Activated CD8-positive, alpha-beta memory T cell treated with anti-CD3 and anti-CD28 coated beads, Interleukin-2, amount 50 U/mL, for 24 hours (primary cell): ENCODE measurements around the gene KEL.
"Not testable (repeated sequence)": the region's sequence is repeated elsewhere in the genome, so short reads cannot be mapped to it uniquely, and the experiment has no call there.

ENCODE experiments used
- DNase-seq: peaks from one replicate; pipeline ENCODE4 v3.0.0-alpha.2; 2020; ENCODE audit errors: extremely low read depth

Gene KEL

GRCh38 chr7:142961973-142962926 is at the start of gene KEL:
TSS of gene KEL (minus strand) at chr7:142962363. CDS start at chr7:142962206, 157 bp downstream.
- DNase-seq: no peak

- DNase-seq: peak; percentile 56
Measured at GRCh38 chr7:143008007-143008901, 46.1 kb upstream of the KEL start.

GRCh38 chr7:143005632-143006260 is 43.6 kb upstream of the KEL start:
- no peak for DNase-seq

GRCh38 chr7:143003393-143004051 is 41.4 kb upstream of the KEL start:
- no peak for DNase-seq

- no peak for DNase-seq
Measured at GRCh38 chr7:143002898-143003297, 40.7 kb upstream of the KEL start.

- no peak for DNase-seq
Measured at GRCh38 chr7:143002106-143002505, 39.9 kb upstream of the KEL start.

- no peak for DNase-seq
Measured at GRCh38 chr7:143000648-143001047, 38.5 kb upstream of the KEL start.

- no peak for DNase-seq
Measured at GRCh38 chr7:142999793-143000192, 37.6 kb upstream of the KEL start.

- DNase-seq: no peak
Measured at GRCh38 chr7:142998966-142999365, 36.8 kb upstream of the KEL start.

GRCh38 chr7:142997456-142997989 is 35.4 kb upstream of the KEL start:
- no peak for DNase-seq

- DNase-seq: no peak
Measured at GRCh38 chr7:142992427-142992826, 30.3 kb upstream of the KEL start.

- DNase-seq: no peak
Measured at GRCh38 chr7:142984297-142984696, 22.1 kb upstream of the KEL start.

GRCh38 chr7:142983825-142984224 is 21.7 kb upstream of the KEL start:
- no peak for DNase-seq

GRCh38 chr7:142978402-142978801 is 16.2 kb upstream of the KEL start:
- DNase-seq: not testable (repeated sequence)

- DNase-seq: no peak
Measured at GRCh38 chr7:142974626-142975025, 12.5 kb upstream of the KEL start.

- DNase-seq: no peak
Measured at GRCh38 chr7:142969183-142969582, 7.0 kb upstream of the KEL start.

- no peak for DNase-seq
Measured at GRCh38 chr7:142968229-142968628, 6.1 kb upstream of the KEL start.

GRCh38 chr7:142964502-142965246 is 2.5 kb upstream of the KEL start:
- DNase-seq: no peak

- DNase-seq: no peak
Measured at GRCh38 chr7:142963993-142964392, 1.8 kb upstream of the KEL start.

GRCh38 chr7:142962991-142963390 is 828 bp upstream of the KEL start:
- DNase-seq: no peak

- no peak for DNase-seq
Measured at GRCh38 chr7:142961595-142961972, 579 bp downstream of the KEL start.
